Effector CD4-positive, alpha-beta T cell (primary cell): Measurements from ENCODE around the gene DMD.

Experiments used
- DNase-seq: peaks from one replicate; pipeline ENCODE4 v3.0.0-alpha.2; 2020

The DMD gene

GRCh38 chrX:31832263-31832662, 1379.1 kb downstream of the DMD start:
- no peak for DNase-seq

GRCh38 chrX:31820430-31821210, 1390.7 kb downstream of the DMD start:
- DNase-seq, result no peak

GRCh38 chrX:31819455-31819854, 1391.9 kb downstream of the DMD start:
- DNase-seq, result no peak

- DNase-seq, result no peak
These were observed 1400.2 kb downstream of the DMD start for GRCh38 chrX:31811106-31811505.

GRCh38 chrX:31808357-31808756, 1403.0 kb downstream of the DMD start:
- no peak for DNase-seq

- DNase-seq, result no peak
These were observed 1404.2 kb downstream of the DMD start for GRCh38 chrX:31807165-31807564.

- no peak for DNase-seq
These were observed 1405.6 kb downstream of the DMD start for GRCh38 chrX:31805781-31806180.

- no peak for DNase-seq
These were observed 1411.1 kb downstream of the DMD start for GRCh38 chrX:31800219-31800618.

GRCh38 chrX:31796624-31797023, 1414.7 kb downstream of the DMD start:
- no peak for DNase-seq

GRCh38 chrX:31747411-31747810, 1463.9 kb downstream of the DMD start:
- DNase-seq, result no peak

- DNase-seq, result no peak
These were observed 1468.3 kb downstream of the DMD start for GRCh38 chrX:31743004-31743403.

GRCh38 chrX:31717474-31717873, 1493.9 kb downstream of the DMD start:
- DNase-seq, result no peak

- no peak for DNase-seq
These were observed 1495.7 kb downstream of the DMD start for GRCh38 chrX:31715675-31716074.

- no peak for DNase-seq
These were observed 1496.6 kb downstream of the DMD start for GRCh38 chrX:31714797-31715196.

GRCh38 chrX:31713120-31713519, 1498.2 kb downstream of the DMD start:
- DNase-seq, result no peak

- no peak for DNase-seq
These were observed 1500.2 kb downstream of the DMD start for GRCh38 chrX:31711166-31711565.

GRCh38 chrX:31708116-31708515, 1503.2 kb downstream of the DMD start:
- no peak for DNase-seq

- no peak for DNase-seq
These were observed 1504.9 kb downstream of the DMD start for GRCh38 chrX:31706466-31706865.

GRCh38 chrX:31705816-31706215, 1505.5 kb downstream of the DMD start:
- DNase-seq, result no peak

GRCh38 chrX:31704938-31705337, 1506.4 kb downstream of the DMD start:
- no peak for DNase-seq

- DNase-seq, result no peak
These were observed 1509.1 kb downstream of the DMD start for GRCh38 chrX:31702222-31702621.

- no peak for DNase-seq
These were observed 1513.9 kb downstream of the DMD start for GRCh38 chrX:31697294-31697916.

GRCh38 chrX:31679861-31680260, 1531.5 kb downstream of the DMD start:
- no peak for DNase-seq

GRCh38 chrX:31670245-31670644, 1541.1 kb downstream of the DMD start:
- no peak for DNase-seq

GRCh38 chrX:31665454-31665853, 1545.9 kb downstream of the DMD start:
- no peak for DNase-seq
